HUES6 (cell line): ENCODE measurements around the gene PCK2.

Experiments used
- H3K27ac ChIP-seq: 2 replicates; pipeline ENCODE4 v1.7.0; 2013; ENCODE audit warnings: low read depth, mild to moderate bottlenecking, low read length, inconsistent platforms
- H3K27me3 ChIP-seq: 2 replicates; pipeline ENCODE4 v1.6.1; 2013; ENCODE audit warnings: low read length; ENCODE audit not compliant: control insufficient read depth, insufficient read depth
- H3K36me3 ChIP-seq: 2 replicates; pipeline ENCODE4 v1.6.1; 2013; ENCODE audit warnings: low read length; ENCODE audit not compliant: control insufficient read depth, insufficient read depth
- H3K4me1 ChIP-seq: 2 replicates; pipeline ENCODE4 v1.6.1; 2013; ENCODE audit warnings: low read length; ENCODE audit not compliant: control insufficient read depth, insufficient read depth
- H3K4me3 ChIP-seq: 2 replicates; pipeline ENCODE4 v1.5.1; 2013; ENCODE audit warnings: low read depth, low read length
- H3K9ac ChIP-seq: one replicate; pipeline ENCODE4 v1.6.1; 2013; ENCODE audit warnings: mild to moderate bottlenecking, low read length
- H3K9me3 ChIP-seq: 2 replicates; pipeline ENCODE4 v1.6.1; 2013; ENCODE audit warnings: low read depth, low read length; ENCODE audit not compliant: control insufficient read depth, insufficient read depth

The PCK2 gene

GRCh38 chr14:24062216-24062980 lies 31.7 kb upstream of the PCK2 start:
- Histone ChIP-seq H3K9me3 (no peaks in the 10 kb centered on the region), H3K4me3 (no peak overlapping the region), H3K36me3 (no peaks in the 10 kb centered on the region), H3K27me3 (no peaks in the 10 kb centered on the region), H3K27ac (no peak overlapping the region), H3K9ac (no peak overlapping the region), H3K4me1 (peaks cover 5% of the 10 kb centered on the region; the same call in 1 of the 2 replicates)

- Histone ChIP-seq H3K27me3 (no peaks in the 10 kb centered on the region), H3K27ac (no peak overlapping the region), H3K9me3 (no peaks in the 10 kb centered on the region), H3K36me3 (no peaks in the 10 kb centered on the region), H3K9ac (no peak overlapping the region), H3K4me3 (no peak overlapping the region), H3K4me1 (peaks cover 5% of the 10 kb centered on the region; the same call in 1 of the 2 replicates)
Observed at GRCh38 chr14:24063263-24063836, 30.8 kb upstream of the PCK2 start.

DNA sequence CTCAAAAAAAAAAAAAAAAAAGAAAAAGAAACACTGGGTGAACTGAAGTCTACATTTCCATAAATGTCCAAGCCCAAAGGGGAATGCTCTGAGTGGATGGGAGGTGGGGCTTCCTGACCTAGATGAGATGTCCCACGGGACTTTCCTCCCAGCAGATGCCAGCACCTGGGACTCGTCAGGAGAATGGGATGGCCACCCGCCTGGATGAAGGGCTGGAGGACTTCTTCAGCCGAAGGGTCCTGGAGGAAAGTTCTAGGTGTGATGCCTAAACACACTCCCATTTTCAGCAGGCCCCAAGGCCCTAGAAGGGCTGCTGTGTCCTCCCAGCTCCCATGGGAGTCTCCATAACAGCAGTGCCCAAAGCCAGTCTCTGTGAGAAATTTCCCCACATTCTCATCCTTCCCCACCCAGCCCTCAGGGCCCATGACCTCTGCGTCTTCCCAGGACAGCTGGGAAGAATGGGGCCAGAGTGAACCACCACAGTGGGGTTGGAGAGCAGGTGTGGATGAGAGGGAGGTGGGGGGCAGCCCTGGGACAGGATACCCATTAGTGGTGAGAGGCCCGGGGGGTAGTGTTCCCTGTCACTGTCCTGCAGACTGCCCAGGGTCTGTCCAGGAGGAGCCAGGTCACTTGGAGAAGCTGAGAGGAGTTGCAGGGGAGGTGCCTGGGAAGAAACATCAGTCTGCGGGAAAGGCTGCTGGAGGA lies 29.9 kb upstream of the PCK2 start:
- Histone ChIP-seq H3K27ac (no peak overlapping the region), H3K36me3 (no peaks in the 10 kb centered on the region), H3K4me3 (no peak overlapping the region), H3K9ac (no peak overlapping the region), H3K27me3 (no peaks in the 10 kb centered on the region), H3K9me3 (no peaks in the 10 kb centered on the region), H3K4me1 (no peaks in the 10 kb centered on the region)

DNA sequence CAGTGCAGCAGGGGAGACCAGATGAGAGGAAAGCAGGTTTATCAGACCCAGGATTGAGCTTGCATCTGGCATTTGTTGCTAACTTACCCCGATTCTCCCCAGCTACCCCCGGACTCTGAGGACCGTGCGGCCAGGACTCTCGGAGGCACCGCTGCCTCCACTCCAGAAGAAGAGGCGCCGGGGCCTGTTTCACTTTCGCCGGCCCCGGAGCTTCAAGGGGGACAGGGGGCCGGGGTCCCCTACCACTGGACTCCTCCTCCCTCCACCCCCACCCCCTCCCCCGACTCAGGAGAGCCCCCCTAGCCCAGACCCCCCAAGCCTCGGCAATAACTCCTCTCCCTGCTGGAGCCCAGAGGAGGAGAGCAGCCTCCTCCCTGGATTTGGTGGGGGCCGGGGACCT lies 29.3 kb upstream of the PCK2 start:
- no peaks in the 10 kb centered on the region for H3K9me3 ChIP-seq
- H3K27ac ChIP-seq: no peak overlapping the region
- no peak overlapping the region for H3K4me3 ChIP-seq
- H3K27me3 ChIP-seq: peaks cover 2% of the 10 kb centered on the region; the same call in 1 of the 2 replicates
- H3K36me3 ChIP-seq: no peaks in the 10 kb centered on the region
- H3K4me1 ChIP-seq: no peaks in the 10 kb centered on the region
- no peak overlapping the region for H3K9ac ChIP-seq

DNA sequence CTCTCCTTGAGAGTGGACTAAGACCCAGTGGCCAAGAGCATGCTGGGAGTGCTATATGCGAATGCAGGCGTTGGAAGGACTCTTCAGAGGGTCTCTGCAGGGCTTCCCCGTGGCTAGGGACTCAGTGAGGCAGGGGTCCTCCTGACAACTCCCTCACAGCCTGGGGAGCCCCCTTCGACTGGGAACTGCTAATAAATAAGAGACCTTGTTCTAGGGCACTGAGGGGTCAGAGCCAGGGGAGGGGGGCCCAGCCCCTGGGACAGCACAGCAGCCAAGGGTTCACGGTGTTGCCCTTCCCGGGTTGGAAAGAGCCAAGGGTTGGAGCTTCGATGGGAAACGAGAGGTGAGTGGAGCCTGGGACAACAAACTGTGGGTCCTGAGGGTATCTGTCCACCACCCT lies 28.7 kb upstream of the PCK2 start:
- Histone ChIP-seq H3K9me3 (no peaks in the 10 kb centered on the region), H3K36me3 (no peaks in the 10 kb centered on the region)

GRCh38 chr14:24066496-24067132 lies 27.5 kb upstream of the PCK2 start:
- Histone ChIP-seq H3K36me3 (no peaks in the 10 kb centered on the region), H3K4me1 (no peaks in the 10 kb centered on the region), H3K27me3 (peaks cover 14% of the 10 kb centered on the region; the same call in 1 of the 2 replicates), H3K4me3 (no peak overlapping the region), H3K27ac (no peak overlapping the region), H3K9ac (no peak overlapping the region), H3K9me3 (no peaks in the 10 kb centered on the region)

More for the DNA sequence above, 28.7 kb upstream of the PCK2 start:
- Histone ChIP-seq H3K9ac (no peak overlapping the region), H3K27ac (no peak overlapping the region), H3K27me3 (peaks cover 7% of the 10 kb centered on the region; the same call in 1 of the 2 replicates), H3K4me3 (no peak overlapping the region), H3K4me1 (no peaks in the 10 kb centered on the region)

DNA sequence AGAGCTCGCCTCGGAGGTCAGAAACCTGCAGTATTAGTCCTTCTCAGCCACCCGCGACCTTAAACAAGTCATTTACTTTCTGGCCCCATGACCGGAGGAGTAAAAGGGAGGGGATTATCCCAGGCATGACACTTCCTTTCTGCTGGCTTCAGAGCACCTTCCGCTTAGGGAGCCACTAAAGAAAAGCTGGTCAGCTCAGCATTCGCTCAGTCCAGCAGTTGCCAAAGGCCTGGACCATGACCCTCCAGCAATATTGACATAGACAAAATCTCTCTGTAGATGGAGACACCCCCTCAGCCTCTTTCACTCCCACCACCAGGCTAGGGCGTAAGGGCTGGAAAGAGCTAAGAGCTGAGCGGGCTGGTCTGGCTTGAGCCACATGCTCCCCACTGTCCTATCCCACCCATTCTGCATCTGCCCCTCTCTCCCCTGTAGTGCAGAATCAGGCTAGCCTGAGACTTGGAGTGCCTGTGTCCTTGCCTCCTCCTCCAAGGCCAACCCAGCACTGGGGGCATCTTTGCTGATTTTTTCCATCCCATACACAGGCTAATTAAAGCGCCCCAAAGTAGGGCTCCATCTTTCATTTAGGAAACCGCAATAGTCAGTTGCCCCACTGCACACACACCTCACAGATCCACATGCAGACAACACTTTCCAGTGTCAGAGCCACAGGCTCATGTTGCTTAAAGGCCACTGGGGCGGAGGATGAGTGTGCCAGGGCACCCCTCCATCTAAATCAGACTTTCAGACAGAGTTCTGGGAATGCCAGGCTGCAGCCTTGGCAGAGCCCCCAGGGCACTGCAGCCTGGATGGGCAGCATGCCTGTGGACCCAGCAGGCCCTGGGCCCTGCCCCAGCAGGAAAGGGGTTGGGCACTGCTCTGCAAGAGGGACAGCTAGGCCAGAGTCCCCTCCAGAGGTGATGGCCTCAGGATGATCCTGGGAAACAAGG lies 26.7 kb upstream of the PCK2 start:
- no peaks in the 10 kb centered on the region for H3K4me1 ChIP-seq
- no peaks in the 10 kb centered on the region for H3K9me3 ChIP-seq
- H3K27me3 ChIP-seq: peaks cover 14% of the 10 kb centered on the region; the same call in 1 of the 2 replicates
- no peak overlapping the region for H3K9ac ChIP-seq
- H3K27ac ChIP-seq: no peak overlapping the region
- H3K36me3 ChIP-seq: no peaks in the 10 kb centered on the region
- H3K4me3 ChIP-seq: no peak overlapping the region

- H3K4me1 ChIP-seq: no peaks in the 10 kb centered on the region
- H3K27me3 ChIP-seq: peaks cover 14% of the 10 kb centered on the region; the same call in 1 of the 2 replicates
- H3K9me3 ChIP-seq: no peaks in the 10 kb centered on the region
- H3K36me3 ChIP-seq: no peaks in the 10 kb centered on the region
- H3K27ac ChIP-seq: no peak overlapping the region
- no peak overlapping the region for H3K4me3 ChIP-seq
- H3K9ac ChIP-seq: no peak overlapping the region
Observed at GRCh38 chr14:24068711-24069410, 25.2 kb upstream of the PCK2 start.

GRCh38 chr14:24069411-24069735 lies 24.7 kb upstream of the PCK2 start:
- Histone ChIP-seq H3K27ac (no peak overlapping the region), H3K9me3 (no peaks in the 10 kb centered on the region), H3K9ac (no peak overlapping the region), H3K36me3 (no peaks in the 10 kb centered on the region), H3K27me3 (peaks cover 14% of the 10 kb centered on the region; the same call in 1 of the 2 replicates), H3K4me3 (no peak overlapping the region), H3K4me1 (no peaks in the 10 kb centered on the region)
